CD4-positive, alpha-beta T cell treated with Interleukin-4 for 4 hours (primary cell): ENCODE results near the gene SAG.
A peak's percentile ranks its signal among the peaks of the same experiment; 100 is the strongest.

ENCODE experiments used
- DNase-seq: peaks from one replicate; pipeline ENCODE4 v3.0.0-alpha.2; 2020

Gene SAG

GRCh38 chr2:233307565-233307964, at the start of gene SAG:
Gene SAG, plus strand, starts transcription at chr2:233307816. Its CDS starts 1,374 bp downstream, at chr2:233309190.
- no peak for DNase-seq

GRCh38 chr2:233258211-233258610, 49.4 kb upstream of the SAG start:
- DNase-seq: no peak

GRCh38 chr2:233259730-233260129, 47.9 kb upstream of the SAG start:
- DNase-seq: no peak

- no peak for DNase-seq
Observed at GRCh38 chr2:233260661-233261060, 47.0 kb upstream of the SAG start.

- no peak for DNase-seq
Observed at GRCh38 chr2:233261819-233262555, 45.6 kb upstream of the SAG start.

GRCh38 chr2:233262562-233262961, 45.1 kb upstream of the SAG start:
- DNase-seq: no peak

- DNase-seq: no peak
Observed at GRCh38 chr2:233263045-233263570, 44.5 kb upstream of the SAG start.

GRCh38 chr2:233264667-233265066, 42.9 kb upstream of the SAG start:
- DNase-seq: no peak

- DNase-seq: no peak
Observed at GRCh38 chr2:233265899-233266431, 41.7 kb upstream of the SAG start.

DNA sequence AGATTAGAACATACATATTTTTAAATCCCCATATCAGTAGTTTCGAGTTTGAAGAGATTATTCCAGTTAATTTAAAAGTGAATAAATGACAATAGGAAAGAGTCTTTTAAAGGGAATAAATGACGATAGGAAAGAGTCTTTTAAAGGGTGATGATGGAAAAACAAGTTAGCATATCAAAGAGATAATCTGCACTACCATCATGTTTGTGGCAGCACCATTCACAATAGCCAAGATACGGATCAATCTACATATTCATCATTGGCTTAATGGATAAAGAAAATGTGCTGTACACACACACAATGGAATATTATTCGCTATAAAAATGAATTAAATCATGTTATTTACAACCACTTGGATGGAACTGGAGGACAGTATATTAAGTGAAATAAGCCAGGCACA, 41.1 kb upstream of the SAG start:
- DNase-seq: no peak

DNA sequence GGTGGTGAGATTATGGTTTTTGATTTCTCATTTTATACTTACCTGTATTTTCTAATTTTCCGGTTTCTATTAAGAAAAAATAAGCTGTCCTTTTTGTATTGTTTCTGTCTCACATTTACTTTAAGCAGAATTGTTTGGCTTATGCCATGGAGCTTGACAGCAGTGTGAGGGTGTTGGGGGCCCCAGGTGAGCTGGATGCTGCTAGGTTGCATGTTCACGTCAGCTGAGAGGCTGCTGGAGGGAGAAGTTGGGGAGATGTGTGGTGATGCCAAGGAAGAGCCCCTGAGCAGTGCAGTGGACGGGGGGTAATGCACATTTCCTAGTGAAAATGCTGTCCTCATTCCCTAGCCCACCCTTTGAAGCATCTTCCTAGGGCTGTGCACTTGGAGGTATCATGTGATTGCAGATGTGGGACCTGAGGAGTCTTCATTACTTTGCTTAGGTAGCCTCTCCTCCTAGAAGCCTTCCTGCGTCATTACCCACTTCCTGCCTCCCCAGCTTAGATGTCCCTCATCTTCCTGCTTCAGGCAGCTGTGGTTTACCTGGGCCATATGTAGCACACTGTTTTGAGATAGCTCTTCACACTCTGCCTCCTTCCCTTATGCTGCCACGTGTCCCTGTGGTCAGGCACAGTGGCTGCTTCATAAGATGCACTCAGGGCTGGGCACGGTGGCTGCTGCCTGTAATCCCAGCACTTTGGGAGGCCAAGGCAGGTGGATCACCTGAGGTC, 39.9 kb upstream of the SAG start:
- DNase-seq: peak; percentile 91

- peak; percentile 57 for DNase-seq
Observed at GRCh38 chr2:233270366-233270765, 37.2 kb upstream of the SAG start.

- DNase-seq: no peak
Observed at GRCh38 chr2:233270951-233271350, 36.7 kb upstream of the SAG start.

GRCh38 chr2:233271693-233272092, 35.9 kb upstream of the SAG start:
- no peak for DNase-seq

- no peak for DNase-seq
Observed at GRCh38 chr2:233273120-233273519, 34.5 kb upstream of the SAG start.

GRCh38 chr2:233275223-233275622, 32.4 kb upstream of the SAG start:
- DNase-seq: no peak

GRCh38 chr2:233278921-233279320, 28.7 kb upstream of the SAG start:
- no peak for DNase-seq

- no peak for DNase-seq
Observed at GRCh38 chr2:233280114-233280693, 27.4 kb upstream of the SAG start.

GRCh38 chr2:233281553-233281952, 26.1 kb upstream of the SAG start:
- DNase-seq: no peak

DNA sequence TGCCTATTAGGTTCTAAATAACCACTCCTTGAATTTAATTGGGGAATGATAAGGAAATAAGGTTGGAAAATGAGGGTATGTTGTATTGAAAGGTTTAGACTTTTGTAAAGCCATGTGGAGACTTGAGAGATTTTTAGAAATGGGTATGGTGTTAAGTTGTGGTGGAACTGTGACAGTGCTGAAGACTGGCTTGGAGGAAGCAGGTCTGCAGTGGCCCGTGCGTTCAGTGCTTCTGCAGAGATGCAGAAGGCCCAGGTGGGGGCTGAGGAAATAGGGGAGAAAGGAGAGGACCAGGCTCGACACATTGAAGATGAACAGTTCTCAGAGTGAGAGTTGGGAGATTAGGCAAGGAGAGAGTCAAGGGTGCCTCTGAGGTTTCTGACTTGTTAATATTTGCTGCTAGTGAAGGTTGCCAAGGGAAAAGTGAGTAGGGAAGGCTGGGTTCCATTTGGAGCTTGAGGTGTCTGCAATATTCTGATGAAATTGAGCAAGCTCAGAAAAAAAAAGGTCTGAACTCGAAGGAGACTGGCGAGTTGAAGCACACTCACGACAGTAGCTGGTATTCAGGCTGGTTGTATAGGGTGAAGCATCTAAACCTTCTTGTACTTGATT, 25.5 kb upstream of the SAG start:
- no peak for DNase-seq

DNA sequence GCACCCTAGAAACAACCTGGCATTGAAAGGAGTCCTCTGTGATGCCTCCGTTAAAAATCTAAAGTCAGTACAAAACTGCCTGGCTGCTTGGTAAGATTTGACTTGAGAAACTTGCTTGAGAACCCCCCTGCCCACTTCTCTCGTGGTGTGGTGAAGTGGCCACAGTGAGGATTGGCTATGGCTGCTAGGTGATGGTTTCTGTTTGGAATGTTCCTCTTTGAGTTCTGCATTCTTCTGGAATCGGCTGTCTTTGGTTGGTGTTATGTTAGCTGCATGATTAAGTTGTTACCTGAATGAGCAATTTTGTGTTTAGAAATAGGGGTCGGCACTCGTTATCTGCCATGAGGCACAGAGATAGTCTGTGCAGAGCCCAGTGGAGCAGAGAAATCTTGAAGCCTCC, 21.7 kb upstream of the SAG start:
- DNase-seq: no peak

DNA sequence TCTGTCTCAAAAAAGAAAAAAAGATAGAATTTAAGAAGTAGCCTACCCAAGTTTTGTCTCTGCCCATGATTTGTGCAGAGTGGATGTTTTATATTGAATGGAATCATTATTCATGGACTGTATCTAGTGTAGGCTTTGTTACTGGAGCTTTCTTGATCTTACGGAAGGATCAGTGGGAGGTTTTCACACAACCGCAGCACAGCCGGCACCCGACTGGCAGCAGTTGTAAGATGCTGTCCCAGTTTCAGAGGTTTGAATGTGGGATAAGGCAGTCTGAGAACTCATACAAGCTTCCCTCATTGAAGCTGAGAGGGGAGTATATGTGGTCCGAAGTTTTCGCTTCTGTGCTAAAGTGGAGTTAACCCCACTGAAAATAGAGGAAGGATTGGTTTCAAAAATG, 19.7 kb upstream of the SAG start:
- DNase-seq: no peak

DNA sequence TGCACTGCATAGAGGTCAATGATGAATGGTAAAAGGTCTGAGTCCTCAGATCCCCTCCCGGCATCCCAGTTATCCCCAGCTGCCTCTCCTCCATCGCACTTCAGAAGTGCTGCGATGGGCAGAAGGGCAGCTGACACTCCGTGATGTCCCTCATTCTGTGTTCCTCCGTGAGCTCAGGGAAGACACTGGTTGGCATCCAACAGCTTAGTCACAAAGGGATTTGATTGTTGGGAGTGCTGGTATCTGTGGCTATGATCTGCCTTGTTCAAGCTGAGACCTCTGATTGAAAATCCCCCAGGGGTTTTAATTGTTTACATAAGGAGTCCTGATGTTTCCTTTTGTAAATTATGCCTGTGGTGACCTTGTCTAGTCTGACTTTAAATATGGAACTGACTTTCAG, 19.0 kb upstream of the SAG start:
- no peak for DNase-seq
